Activated CD8-positive, alpha-beta memory T cell treated with anti-CD3 and anti-CD28 coated beads for 24 hours (primary cell): ENCODE measurements around the gene PRKN.
"Not testable (repeated sequence)": the region's sequence is repeated elsewhere in the genome, so short reads cannot be mapped to it uniquely, and the experiment has no call there.

ENCODE experiments used
- DNase-seq: peaks from one replicate; pipeline ENCODE4 v3.0.0-alpha.2; 2020

The PRKN gene

DNA sequence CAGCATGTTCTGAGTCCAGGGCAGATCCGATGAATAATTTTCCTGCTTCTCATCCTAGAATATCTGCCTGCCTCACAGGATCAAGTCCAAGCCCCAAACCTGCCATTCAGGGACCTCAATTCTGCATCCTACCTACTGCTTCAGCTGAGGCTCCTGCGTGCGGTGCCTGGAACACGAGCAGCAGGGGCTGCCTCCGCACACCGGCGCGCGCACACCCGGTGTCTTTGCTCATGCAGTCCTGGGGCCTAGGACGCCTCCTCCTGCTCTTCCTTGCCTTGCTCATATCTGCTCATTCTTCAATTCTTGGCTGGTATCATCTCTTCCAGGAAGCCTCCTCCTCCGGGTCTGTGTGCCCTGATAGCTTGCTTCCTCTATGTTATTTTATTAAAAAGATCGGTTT, 1372.6 kb downstream of the PRKN start:
- no peak for DNase-seq

GRCh38 chr6:161354276-161354840, 1373.2 kb downstream of the PRKN start:
- DNase-seq = no peak

DNA sequence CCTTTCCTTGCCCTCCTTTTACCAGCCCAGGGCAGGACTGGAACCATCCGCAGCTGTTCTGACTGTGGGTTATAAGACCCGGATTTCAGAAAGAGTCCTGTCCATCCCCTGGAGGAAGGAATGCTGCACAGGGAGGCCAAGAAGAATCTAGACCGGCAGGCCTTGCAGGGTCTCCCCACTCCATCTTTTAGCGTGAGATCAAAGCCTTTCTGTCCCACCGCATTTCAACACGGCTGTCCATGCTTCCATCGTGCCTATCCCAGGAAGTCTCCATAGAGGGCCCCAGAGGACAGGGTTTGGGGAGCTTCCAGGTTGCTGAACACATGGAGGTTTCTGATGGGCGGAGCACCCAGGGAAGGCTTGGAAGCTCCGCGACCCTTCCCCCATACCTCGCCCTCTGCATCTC, 1374.4 kb downstream of the PRKN start:
- DNase-seq = no peak

DNA sequence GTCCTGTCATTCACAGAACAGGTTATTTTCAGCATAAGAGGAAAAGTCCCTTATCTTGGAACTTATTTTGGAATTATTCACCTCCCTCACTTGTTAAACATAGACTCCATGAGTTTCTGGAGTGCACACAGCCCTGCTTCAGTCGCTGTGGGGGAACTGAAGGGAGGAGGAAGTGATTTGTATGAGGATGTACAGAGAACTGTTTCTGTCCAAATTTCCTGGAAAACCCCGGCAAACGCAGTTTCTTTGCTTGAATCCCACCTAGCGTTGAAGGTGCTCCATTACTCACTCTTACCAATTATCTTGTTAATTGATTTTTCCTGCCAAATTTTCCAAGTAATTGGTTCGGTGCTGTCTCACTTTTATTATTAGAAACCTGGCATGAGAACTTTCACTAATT, 1375.7 kb downstream of the PRKN start:
- DNase-seq = no peak

GRCh38 chr6:161349886-161350285, 1377.7 kb downstream of the PRKN start:
- DNase-seq = no peak

GRCh38 chr6:161348628-161348994, 1379.0 kb downstream of the PRKN start:
- DNase-seq = no peak

DNA sequence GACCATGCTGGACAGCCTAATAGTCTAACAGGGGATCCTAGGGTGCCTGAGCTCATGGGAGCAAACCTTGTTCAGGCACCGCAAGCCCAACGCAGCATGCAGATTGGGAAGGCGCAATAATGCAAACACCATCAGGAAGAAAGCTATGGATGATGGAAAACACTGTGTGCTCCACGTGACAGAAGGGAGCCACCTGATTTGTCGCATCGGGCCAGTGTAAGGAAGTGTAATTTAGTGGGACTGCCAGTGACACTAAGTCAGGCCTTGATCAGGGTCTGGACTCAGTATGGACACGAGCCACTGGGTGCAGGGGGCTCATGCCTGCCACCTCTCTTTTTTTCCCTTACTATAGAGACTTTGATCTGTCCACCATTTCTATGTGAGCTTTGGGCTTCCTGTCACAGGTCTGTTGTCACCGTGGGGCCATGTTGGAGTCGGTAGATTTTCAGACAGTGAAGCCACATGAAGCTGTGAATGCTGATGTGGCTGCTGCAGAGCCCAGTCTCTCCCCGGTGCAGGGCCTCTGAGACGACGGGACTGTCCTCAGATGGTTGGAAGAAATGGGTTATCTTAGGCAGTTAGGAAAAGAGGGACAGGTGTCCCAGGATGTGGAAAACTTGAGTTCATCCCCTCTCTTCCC, 1379.5 kb downstream of the PRKN start:
- no peak for DNase-seq

- DNase-seq = no peak
Observed at GRCh38 chr6:161347125-161347524, 1380.4 kb downstream of the PRKN start.

DNA sequence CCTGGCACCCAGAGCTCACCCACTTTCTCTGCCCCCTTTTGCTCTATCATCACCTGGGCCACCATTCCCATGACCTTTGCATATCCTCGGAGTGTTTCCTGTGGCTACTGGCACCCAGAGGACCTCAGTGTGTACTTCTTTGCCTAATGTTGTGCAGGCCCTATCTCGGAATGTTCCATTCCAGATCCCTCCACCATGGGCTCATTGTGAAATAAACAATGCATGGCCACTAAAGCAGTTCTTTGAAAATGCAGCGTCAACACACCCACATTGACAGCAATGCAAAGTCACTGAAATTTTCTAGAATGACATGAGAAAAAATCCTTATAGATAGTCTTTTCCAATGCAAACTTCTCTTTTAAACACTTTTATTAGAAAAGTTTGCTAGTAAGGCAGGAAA, 1380.8 kb downstream of the PRKN start:
- DNase-seq = no peak

- DNase-seq = no peak
Observed at GRCh38 chr6:161344626-161345025, 1382.9 kb downstream of the PRKN start.

- no peak for DNase-seq
Observed at GRCh38 chr6:161342039-161342438, 1385.5 kb downstream of the PRKN start.

- no peak for DNase-seq
Observed at GRCh38 chr6:161341638-161342037, 1385.9 kb downstream of the PRKN start.

DNA sequence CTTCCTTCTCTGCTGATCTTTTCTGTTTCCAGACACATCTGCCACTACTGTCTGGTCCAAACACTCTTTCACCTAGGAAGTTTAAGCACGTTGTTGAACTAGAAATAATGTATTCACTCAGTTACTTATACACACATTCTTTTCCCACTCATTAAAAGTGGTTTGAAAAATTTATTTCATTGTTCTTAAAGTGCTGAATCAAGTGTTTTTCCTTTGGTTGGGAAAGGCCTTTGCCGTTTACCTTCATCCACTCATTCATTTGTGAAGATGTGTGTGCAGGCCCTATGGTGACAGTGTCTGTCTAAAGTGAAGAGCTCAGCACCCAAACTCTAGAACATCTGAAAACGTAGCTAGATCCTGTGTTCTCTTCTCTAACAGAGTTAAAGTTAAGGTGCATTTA, 1389.6 kb downstream of the PRKN start:
- DNase-seq = no peak

GRCh38 chr6:161336479-161336878, 1391.1 kb downstream of the PRKN start:
- no peak for DNase-seq

GRCh38 chr6:161333410-161333809, 1394.2 kb downstream of the PRKN start:
- DNase-seq = no peak

DNA sequence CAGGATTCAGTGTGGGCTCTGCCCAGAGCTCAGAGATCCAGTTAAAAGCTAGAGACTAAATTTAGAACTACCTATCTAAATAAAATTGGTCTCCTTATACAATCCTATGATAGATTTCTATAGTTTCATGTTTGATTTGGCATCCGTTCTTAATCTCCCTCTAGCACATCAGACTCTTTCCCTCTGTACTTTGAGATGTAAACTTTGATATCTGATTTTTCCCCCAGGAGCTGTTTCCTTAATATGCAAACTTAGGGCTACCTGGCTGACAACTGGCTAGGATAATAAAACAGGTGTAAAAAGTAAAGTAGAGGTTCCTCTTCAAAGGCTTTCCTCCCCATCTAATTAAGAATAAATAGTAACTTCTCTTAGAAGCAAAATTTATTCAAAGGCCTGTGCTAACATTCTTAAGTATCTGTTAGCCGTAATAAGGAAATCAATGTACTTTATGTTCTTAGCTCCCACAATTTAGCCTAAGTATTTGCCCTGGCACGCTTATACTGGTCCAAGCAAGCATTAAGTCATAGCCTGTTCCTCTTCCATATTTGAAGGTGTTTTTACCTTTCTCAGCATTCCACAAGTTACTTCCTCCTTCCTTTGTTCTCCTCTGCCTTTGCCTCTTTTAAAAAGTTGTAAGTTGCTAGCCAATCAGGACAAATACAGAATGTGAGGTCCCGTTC, 1396.0 kb downstream of the PRKN start:
- not testable (repeated sequence) for DNase-seq

GRCh38 chr6:161327360-161327953, 1400.1 kb downstream of the PRKN start:
- DNase-seq = no peak

DNA sequence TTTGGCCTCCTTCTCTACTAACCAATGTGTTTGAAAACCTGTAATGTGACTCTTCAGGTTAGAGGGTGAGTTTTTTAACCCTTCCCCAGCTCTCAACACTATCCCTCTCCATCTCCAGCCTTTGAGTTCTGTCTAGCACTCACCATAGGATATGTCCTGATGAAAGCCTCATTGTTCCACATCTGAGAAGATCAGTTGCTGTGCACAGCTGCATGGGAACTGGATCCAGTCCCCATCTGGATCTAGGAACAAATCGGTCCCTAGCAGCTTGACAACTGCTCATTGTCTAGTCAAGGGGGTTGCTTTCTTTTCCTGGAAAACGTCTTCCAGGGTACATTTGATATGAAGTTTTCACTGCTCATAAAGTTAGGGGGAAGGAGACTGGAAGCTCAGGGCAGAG, 1408.3 kb downstream of the PRKN start:
- no peak for DNase-seq

DNA sequence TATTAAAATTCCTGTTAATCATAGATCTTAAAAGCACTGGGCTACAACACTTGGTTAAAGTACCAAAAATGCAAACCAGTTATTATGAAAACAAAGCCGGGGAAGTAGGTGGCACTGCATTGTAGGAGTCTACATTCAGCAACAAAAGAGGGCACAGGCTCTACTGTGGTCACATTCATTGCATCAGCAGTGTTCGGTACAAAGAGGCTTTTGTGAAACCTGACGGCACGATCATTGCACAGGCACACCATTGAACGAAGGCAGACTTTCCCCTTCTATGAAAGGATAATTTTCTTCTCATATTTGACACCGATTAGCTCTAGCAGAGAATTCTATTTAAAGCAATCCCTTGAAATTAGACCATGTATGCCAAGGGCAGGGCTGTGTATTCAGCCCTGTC, 1409.1 kb downstream of the PRKN start:
- DNase-seq = no peak

DNA sequence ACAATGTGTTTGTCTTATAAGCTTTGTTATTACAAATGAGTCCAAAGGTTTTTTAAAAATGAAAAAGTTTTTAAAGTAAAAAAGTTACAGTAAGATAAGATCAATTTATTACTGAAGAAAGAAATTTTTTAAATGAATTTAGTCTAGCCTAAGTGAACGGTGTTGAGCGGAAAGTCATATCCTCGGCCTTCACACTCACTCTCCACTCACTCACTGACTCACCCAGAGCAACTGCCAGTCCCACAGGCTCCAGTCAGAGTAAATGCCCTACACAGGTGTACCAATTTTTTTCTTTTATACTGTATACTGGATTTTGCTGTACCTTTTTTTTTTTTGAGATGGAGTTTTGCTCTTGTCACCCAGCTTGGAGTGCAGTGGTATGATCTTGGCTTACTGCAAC, 1411.0 kb downstream of the PRKN start:
- no peak for DNase-seq

- not testable (repeated sequence) for DNase-seq
Observed at GRCh38 chr6:161315246-161315917, 1412.2 kb downstream of the PRKN start.

DNA sequence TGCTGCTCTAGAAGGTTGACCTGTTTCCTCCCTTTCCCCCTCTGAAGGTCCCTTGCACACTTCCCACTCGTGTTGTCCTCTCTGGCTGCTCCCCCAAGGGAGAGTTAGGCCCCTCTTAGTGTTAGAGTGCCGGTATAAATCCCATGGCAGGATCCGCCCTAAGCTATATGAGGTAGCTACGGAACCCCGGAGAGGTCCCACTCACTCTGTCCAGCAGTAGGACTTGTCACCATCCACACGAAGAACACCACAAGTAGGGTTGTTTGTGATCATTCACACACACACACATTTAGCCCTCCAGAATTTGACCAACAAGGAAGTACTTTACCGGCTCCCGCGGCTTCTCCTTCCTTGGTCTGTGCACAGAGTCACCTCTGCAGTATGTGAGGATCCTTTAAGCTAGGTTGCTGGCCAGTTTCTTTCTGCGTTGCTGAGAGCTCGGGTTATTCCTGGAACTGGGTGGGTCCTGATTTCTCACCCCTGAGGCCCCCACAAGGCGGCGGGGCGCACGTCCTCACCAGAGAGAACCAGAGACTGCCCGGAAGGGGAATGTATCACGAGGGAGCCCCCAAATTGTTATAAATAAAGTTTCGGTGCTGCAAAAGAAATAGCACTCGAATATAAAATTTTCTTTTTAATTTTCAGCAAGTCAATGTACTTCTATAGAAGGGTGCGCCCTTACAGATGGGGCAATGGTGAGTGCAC, 1412.9 kb downstream of the PRKN start:
- not testable (repeated sequence) for DNase-seq

GRCh38 chr6:161313940-161314509, 1413.5 kb downstream of the PRKN start:
- DNase-seq = no peak
